Measurements from ENCODE around the gene DMXL1.

GRCh38 chr5:119077444-119077843, 6.6 kb downstream of the DMXL1 start:
- TF ChIP-seq YY1 (IDR thresholded peaks at IDR 0.05; ENCODE audit: low read depth) (no peak), TAF1 (IDR thresholded peaks at IDR 0.05; ENCODE audit: low read depth) (no peak), RAD21 (IDR thresholded peaks at IDR 0.05; ENCODE audit: low read depth) (no peak), CEBPB (IDR thresholded peaks at IDR 0.05) (no peak), REST (IDR thresholded peaks at IDR 0.05; ENCODE audit: low read depth) (no peak), NFIC (IDR thresholded peaks at IDR 0.05) (no peak), TEAD4 (IDR thresholded peaks at IDR 0.05) (no peak), CREB1 (IDR thresholded peaks at IDR 0.05; ENCODE audit: low read depth) (no peak), TCF12 (IDR thresholded peaks at IDR 0.05; ENCODE audit: low read depth) (no peak), ZBTB7A (IDR thresholded peaks at IDR 0.05; ENCODE audit: low read depth) (no peak), EGR1 (IDR thresholded peaks at IDR 0.05) (no peak), MAX (IDR thresholded peaks at IDR 0.05) (no peak)

Measured in Ishikawa (cell line).